ENCODE measurements around the gene DNAH9.
"Not testable (repeated sequence)": the region's sequence is repeated elsewhere in the genome, so short reads cannot be mapped to it uniquely, and the experiment has no call there.

DNAH9 gene

GRCh38 chr17:11917415-11917814 is 319.1 kb downstream of the DNAH9 start:
- no peak for DNase-seq (ENCODE audit: low read depth, low spot score)

- DNase-seq (ENCODE audit: low read depth, low spot score), result no peak
Observed at GRCh38 chr17:11921296-11921695, 323.0 kb downstream of the DNAH9 start.

- no peak for DNase-seq (ENCODE audit: low read depth, low spot score)
Observed at GRCh38 chr17:11922638-11923037, 324.4 kb downstream of the DNAH9 start.

DNA sequence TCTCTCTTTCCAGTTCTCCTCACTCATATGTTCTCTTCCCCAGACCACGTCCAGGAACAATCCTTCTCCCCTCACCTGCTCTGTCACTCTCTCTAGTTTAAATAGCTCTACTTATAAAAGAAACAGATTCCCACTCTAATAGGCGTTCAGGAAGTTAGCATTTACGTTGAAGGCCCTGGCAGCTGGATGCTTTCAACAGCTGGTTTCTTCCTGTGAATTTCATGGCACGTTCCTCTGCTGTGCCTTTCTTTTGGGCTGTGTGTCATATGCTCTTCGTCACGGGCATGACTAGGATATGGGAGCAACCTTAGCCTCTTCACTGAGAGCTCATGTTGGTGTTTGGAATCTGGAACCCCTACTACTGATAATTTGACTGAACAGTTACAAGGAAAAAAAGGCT is 325.8 kb downstream of the DNAH9 start:
- DNase-seq (ENCODE audit: low read depth, low spot score), result no peak

GRCh38 chr17:11925262-11926021 is 327.2 kb downstream of the DNAH9 start:
- no peak for DNase-seq (ENCODE audit: low read depth, low spot score)

GRCh38 chr17:11928436-11928835 is 330.2 kb downstream of the DNAH9 start:
- DNase-seq (ENCODE audit: low read depth, low spot score), result no peak

DNA sequence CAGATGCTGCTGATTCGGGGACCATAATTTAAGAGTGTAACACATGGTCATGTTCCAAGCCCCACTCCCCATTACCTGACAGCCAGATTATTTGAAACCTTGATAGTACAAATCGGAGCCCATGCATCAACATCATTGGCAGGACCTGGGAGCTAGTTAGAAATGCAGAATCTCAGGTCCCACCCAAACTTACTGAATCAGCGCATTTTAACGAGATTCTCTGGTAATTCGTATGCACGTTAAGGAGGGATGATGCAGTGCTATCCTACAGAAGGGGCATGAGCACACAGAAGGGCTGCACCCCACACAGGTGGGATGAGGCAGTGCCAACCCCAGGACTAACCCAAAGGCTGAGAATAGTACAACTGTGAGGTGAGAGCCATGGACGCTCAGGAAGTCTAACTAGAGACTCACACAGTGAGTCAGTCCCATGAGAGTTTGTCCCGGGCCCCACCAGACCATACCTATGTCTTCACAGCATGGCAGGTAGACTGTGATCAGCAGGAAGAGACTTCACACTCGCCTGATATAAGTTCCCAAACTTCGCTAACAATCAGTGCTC is 334.1 kb downstream of the DNAH9 start:
- DNase-seq (ENCODE audit: low read depth, low spot score), result no peak

- peak; percentile 20 for DNase-seq (ENCODE audit: low read depth, low spot score)
Observed at GRCh38 chr17:11935734-11936406, 337.6 kb downstream of the DNAH9 start.

GRCh38 chr17:11940904-11941303 is 342.6 kb downstream of the DNAH9 start:
- DNase-seq (ENCODE audit: low read depth, low spot score), result no peak

DNA sequence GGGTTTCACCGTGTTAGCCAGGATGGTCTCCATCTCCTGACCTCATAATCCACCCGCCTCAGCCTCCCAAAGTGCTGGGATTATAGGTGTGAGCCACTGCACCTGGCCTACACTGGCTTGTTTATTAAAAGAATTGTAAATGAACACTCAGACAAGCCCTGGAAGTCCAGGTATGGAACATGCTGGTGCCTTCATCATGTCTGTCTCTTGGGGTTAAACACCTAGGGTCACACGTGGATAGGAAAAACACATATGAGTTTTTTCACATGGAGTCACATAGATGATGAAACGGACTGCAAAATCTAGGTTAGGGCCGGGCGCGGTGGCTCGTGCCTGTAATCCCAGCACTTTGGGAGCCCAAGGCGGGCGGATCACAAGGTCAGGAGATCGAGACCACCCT is 344.8 kb downstream of the DNAH9 start:
- not testable (repeated sequence) for DNase-seq (ENCODE audit: low read depth, low spot score)

- DNase-seq (ENCODE audit: low read depth, low spot score), result no peak
Observed at GRCh38 chr17:11943759-11944347, 345.6 kb downstream of the DNAH9 start.

DNA sequence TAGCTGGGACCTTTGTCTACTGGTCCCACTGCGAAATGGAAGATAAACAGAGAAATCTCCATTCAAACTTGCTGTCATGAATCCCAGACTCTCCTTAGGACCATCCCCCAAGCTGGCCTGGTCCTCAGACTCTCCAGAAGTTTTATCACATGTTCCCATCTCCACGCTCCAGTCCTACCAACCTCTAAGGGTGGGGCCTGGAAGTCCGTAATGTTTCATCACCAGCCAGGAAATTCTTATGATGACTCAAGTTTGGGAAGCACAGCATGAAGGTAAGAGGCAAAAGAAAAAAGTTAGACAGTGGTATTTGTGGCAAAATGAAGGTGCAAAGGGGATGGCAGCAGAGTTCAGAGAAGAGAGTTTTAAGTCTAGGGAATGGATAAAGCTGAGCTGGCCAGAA is 346.3 kb downstream of the DNAH9 start:
- no peak for DNase-seq (ENCODE audit: low read depth, low spot score)

GRCh38 chr17:11948789-11949188 is 350.5 kb downstream of the DNAH9 start:
- DNase-seq (ENCODE audit: low read depth, low spot score), result no peak

GRCh38 chr17:11949571-11949970 is 351.3 kb downstream of the DNAH9 start:
- not testable (repeated sequence) for DNase-seq (ENCODE audit: low read depth, low spot score)

- no peak for DNase-seq (ENCODE audit: low read depth, low spot score)
Observed at GRCh38 chr17:11950771-11951519, 352.7 kb downstream of the DNAH9 start.

GRCh38 chr17:11952610-11953009 is 354.3 kb downstream of the DNAH9 start:
- DNase-seq (ENCODE audit: low read depth, low spot score), result no peak

GRCh38 chr17:11953924-11954323 is 355.7 kb downstream of the DNAH9 start:
- no peak for DNase-seq (ENCODE audit: low read depth, low spot score)

DNA sequence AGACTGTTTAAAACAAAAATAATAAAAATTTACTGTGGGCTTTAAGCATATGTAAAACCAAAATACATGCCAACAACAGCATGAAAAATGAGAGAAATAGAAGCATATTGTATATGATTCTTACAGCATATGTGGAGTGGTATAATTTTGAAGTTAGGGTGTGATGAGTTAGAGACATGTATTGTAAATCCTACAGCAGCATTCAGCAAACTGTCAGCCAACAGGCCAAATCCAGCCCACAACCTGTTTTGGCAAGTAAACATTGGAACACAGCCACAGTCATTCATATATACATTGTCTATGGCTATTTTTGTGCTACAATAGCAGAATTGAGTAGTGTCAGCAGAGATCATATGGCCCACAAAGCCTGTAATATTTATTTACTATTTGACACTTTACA is 356.7 kb downstream of the DNAH9 start:
- DNase-seq (ENCODE audit: low read depth, low spot score), result no peak

GRCh38 chr17:11969565-11969964 is 371.3 kb downstream of the DNAH9 start:
- DNase-seq (ENCODE audit: low read depth, low spot score), result no peak

- DNase-seq (ENCODE audit: low read depth, low spot score), result not testable (repeated sequence)
Observed at GRCh38 chr17:11972741-11973140, 374.5 kb downstream of the DNAH9 start.

DNA sequence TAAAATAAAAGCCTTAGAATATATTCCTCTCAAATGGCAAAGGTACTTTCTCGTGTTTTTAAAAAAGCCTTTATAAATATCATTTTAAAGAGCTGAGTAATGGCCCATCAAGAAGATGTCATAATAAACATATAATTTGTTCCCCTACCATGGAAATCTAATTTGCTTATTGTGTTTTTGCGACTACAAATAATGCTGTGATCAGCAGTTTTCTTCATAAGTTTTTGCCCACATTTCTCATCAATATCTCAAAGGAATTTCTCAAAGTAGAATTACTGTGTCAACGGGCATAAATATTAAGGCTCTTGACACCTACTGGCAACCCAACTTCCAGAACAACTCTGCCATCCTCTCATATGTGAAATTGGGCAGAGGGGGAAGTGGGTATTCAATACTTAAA is 381.5 kb downstream of the DNAH9 start:
- DNase-seq (ENCODE audit: low read depth, low spot score), result no peak

- DNase-seq (ENCODE audit: low read depth, low spot score), result no peak
Observed at GRCh38 chr17:11980813-11981212, 382.5 kb downstream of the DNAH9 start.

All from smooth muscle cell of the brain vasculature (primary cell).